PC-9 (cell line): ENCODE measurements around the gene TMEM38A.

Experiments used
- CTCF ChIP-seq: fragments of 200-600 bp; sonication (generic); conservative IDR thresholded peaks from 2 replicates; pipeline ENCODE4 v1.6.1; 2017; ENCODE audit warnings: mixed run types, antibody characterized with exemption, mild to moderate bottlenecking, moderate library complexity
- EZH2 ChIP-seq: fragments of 200-600 bp; sonication (generic); IDR thresholded peaks from 2 replicates; pipeline ENCODE4 v1.8.0; 2017; ENCODE audit warnings: antibody characterized with exemption, low read depth

- TF ChIP-seq CTCF (no peak), EZH2 (no peak)
Observed at GRCh38 chr19:16625163-16625958, 35.6 kb upstream of the TMEM38A start.
